Activated CD4-positive, alpha-beta T cell treated with anti-CD3 and anti-CD28 coated beads, Interleukin-2, amount 10 ng/mL, durations not matched to agents 7 days and 5 days (primary cell): ENCODE measurements around the gene DPCD. TPM values are rescaled to one million over a fixed set of nuclear protein-coding genes. Genes with fewer than 3 reads are reported as not detected.

Experiments used
- CTCF ChIA-PET: fragments of 350-600 bp; sonication (Branson Sonifier 250); formaldehyde crosslinking; loops from one replicate; lab custom pipeline; 2021; ENCODE audit warnings: antibody characterized with exemption; lab: Charles Lee
- POLR2A ChIA-PET: fragments of 350-600 bp; sonication (Branson Sonifier 250); formaldehyde crosslinking; loops from one replicate; lab custom pipeline; 2021; ENCODE audit warnings: antibody characterized with exemption; lab: Charles Lee
- DNase-seq: peaks from one replicate; pipeline ENCODE4 v3.0.0-alpha.2; 2020
- H3K27ac Mint-ChIP-seq: one replicate; pipeline ENCODE4 v1.8.0; 2021; ENCODE audit warnings: mild to moderate bottlenecking, moderate library complexity, mixed read lengths
- H3K27me3 Mint-ChIP-seq: one replicate; pipeline ENCODE4 v1.8.0; 2021; ENCODE audit warnings: mixed read lengths
- H3K36me3 Mint-ChIP-seq: one replicate; pipeline ENCODE4 v1.8.0; 2021; ENCODE audit warnings: low read depth, mixed read lengths
- H3K4me1 Mint-ChIP-seq: one replicate; pipeline ENCODE4 v1.8.0; 2021; ENCODE audit warnings: mixed read lengths
- H3K4me3 Mint-ChIP-seq: one replicate; pipeline ENCODE4 v1.8.0; 2021; ENCODE audit warnings: mild to moderate bottlenecking, moderate library complexity, mixed read lengths
- H3K9me3 Mint-ChIP-seq: one replicate; pipeline ENCODE4 v1.8.0; 2021; ENCODE audit warnings: mixed read lengths
- total RNA-seq, 2 experiments: library from RNA; stranded (reverse); gene quantifications; one replicate each; pipeline ENCODE4 v1.2.3, GENCODE V29; 2021

The DPCD gene
- total RNA-seq, 2 experiments from 2014 or later: 2.9 to 3.1 TPM

DNA sequence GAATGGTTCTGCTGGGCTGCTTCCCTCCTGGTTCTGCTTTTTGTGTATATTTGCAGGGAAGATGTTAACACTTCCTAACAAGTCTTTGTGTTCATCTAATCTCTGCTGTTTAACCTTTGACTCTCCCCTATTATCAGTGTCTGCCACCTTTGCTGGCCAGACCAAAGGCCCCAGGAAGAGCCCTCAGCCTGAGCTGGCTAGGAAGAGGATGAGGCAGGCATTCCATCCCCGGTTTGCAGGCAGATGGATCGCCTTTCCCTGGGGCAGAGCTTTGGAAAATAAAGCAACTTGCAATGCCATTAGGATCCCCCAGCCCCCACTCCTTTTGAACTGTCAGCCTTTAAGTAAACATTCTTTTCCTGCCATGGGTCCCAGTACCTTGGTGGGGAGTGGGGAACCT is 19.0 kb downstream of the DPCD start:
- Mint-ChIP-seq H3K4me3 (no peak overlapping the region), H3K9me3 (no peaks in the 10 kb centered on the region), H3K36me3 (peaks cover 16% of the 10 kb centered on the region), H3K27ac (no peak overlapping the region), H3K4me1 (peaks cover 8% of the 10 kb centered on the region), H3K27me3 (no peaks in the 10 kb centered on the region)
- ChIA-PET CTCF (interaction anchor here (1.4 kb wide), 1 partner anchor 11 kb away, joined by 3 read pairs; no protein-coding TSS in a partner anchor), POLR2A (no interaction called here)
- no peak for DNase-seq

- no peaks in the 10 kb centered on the region for H3K27me3 Mint-ChIP-seq
- H3K4me3 Mint-ChIP-seq: no peak overlapping the region
- H3K4me1 Mint-ChIP-seq: peaks cover 8% of the 10 kb centered on the region
- peaks cover 16% of the 10 kb centered on the region for H3K36me3 Mint-ChIP-seq
- H3K27ac Mint-ChIP-seq: no peak overlapping the region
- DNase-seq: no peak
- no peaks in the 10 kb centered on the region for H3K9me3 Mint-ChIP-seq
- ChIA-PET POLR2A (no interaction called here), CTCF (interaction anchor here (0.6 to 1.7 kb wide), 3 partner anchors 145 to 187 kb away, joined by 4 to 5 read pairs (median 4); no protein-coding TSS in a partner anchor)
Measured at GRCh38 chr10:101609481-101609880, 21.4 kb downstream of the DPCD start.

DNA sequence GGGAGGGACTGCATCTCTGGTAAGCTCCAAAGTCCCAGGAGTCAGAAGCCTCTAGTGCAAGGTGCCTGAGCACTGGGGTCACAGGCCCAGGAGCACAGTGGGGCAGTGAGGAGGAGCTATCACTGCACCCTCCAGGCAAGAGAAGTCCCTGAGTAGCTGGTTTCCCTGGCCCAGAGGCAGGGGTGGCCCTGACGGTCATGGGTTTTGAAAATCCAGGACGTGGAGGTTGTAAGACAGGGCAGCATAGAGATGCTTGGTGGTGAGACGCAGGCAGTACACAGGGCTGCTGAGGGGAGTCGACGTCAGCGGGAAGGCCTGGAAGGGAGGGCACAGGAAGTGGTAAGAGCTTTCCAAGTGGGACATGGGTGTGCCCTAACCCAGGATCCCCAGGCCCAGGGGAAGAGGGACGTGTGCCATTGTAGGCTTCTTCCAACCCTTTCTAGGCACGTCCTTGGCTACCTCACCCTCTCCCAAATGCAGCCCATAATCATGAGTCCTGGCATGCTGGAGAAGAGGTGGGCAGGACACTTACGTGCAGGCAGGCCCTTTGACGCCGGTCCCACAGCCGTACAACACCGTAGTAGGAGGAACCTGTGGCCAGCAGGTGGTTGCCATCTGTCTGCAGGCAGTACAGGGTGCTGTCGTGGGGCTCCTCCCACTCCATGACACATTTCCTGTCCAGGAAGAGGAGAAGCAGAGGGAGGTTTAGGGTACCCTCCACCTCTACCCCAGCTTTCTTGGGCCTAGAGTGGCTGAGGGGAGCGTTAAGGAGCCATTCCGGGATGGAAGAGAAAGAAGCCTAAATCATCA is 23.2 kb downstream of the DPCD start:
- H3K36me3 Mint-ChIP-seq: peaks cover 16% of the 10 kb centered on the region
- H3K27me3 Mint-ChIP-seq: no peaks in the 10 kb centered on the region
- H3K9me3 Mint-ChIP-seq: no peaks in the 10 kb centered on the region
- no peak overlapping the region for H3K4me3 Mint-ChIP-seq
- peak overlapping the region; percentile 84 for H3K27ac Mint-ChIP-seq
- ChIA-PET CTCF (interaction anchor here (0.8 to 1.4 kb wide), 3 partner anchors 9 to 171 kb away, joined by 3 to 5 read pairs (median 3); no protein-coding TSS in a partner anchor), POLR2A (interaction anchor here (0.5 kb wide), 1 partner anchor 17 kb away, joined by 3 read pairs; no protein-coding TSS in a partner anchor)
- DNase-seq: peak; percentile 12
- H3K4me1 Mint-ChIP-seq: peaks cover 8% of the 10 kb centered on the region

GRCh38 chr10:101612086-101612485 is 24.0 kb downstream of the DPCD start:
- Mint-ChIP-seq H3K27me3 (no peaks in the 10 kb centered on the region), H3K36me3 (peaks cover 16% of the 10 kb centered on the region), H3K4me3 (no peak overlapping the region), H3K4me1 (peaks cover 8% of the 10 kb centered on the region), H3K9me3 (no peaks in the 10 kb centered on the region), H3K27ac (no peak overlapping the region)
- POLR2A ChIA-PET: no interaction called here
- CTCF ChIA-PET: interaction anchor here (1.4 kb wide), 1 partner anchor 9 kb away, joined by 5 read pairs; no protein-coding TSS in a partner anchor
- no peak for DNase-seq

- Mint-ChIP-seq H3K9me3 (no peaks in the 10 kb centered on the region), H3K27ac (no peak overlapping the region), H3K27me3 (no peaks in the 10 kb centered on the region), H3K4me1 (peaks cover 8% of the 10 kb centered on the region), H3K36me3 (peaks cover 16% of the 10 kb centered on the region), H3K4me3 (no peak overlapping the region)
- CTCF ChIA-PET: interaction anchor here (0.6 to 1.5 kb wide), 2 partner anchors 11 to 1559 kb away, joined by 3 to 4 read pairs; no protein-coding TSS in a partner anchor
- no peak for DNase-seq
- POLR2A ChIA-PET: no interaction called here
Measured at GRCh38 chr10:101612872-101613271, 24.8 kb downstream of the DPCD start.

DNA sequence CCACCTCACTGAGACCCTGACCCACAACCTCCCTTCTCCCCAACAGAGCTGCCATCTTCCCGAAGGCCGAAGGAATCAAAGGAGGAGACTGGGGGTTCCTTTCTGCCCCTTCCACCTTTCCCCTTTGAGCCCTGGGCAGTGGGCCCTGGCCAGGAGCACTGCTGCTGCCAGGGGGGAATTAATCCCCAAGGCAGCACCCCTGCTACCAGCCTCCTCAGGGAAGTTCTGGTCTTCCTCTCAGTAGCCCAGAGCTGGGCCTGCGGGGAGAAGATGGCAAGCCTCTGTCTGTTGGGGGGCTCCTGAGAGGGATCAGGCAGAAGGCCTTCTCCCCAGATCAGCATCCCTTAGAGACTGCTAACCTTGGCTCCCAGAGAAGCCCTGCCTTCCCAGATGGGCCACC is 25.5 kb downstream of the DPCD start:
- DNase-seq: no peak
- peaks cover 16% of the 10 kb centered on the region for H3K36me3 Mint-ChIP-seq
- ChIA-PET CTCF (interaction anchor here (1.5 kb wide), 1 partner anchor 12 kb away, joined by 4 read pairs; no protein-coding TSS in a partner anchor), POLR2A (no interaction called here)
- H3K4me3 Mint-ChIP-seq: no peak overlapping the region
- H3K27me3 Mint-ChIP-seq: no peaks in the 10 kb centered on the region
- no peak overlapping the region for H3K27ac Mint-ChIP-seq
- H3K4me1 Mint-ChIP-seq: peaks cover 8% of the 10 kb centered on the region
- H3K9me3 Mint-ChIP-seq: no peaks in the 10 kb centered on the region

DNA sequence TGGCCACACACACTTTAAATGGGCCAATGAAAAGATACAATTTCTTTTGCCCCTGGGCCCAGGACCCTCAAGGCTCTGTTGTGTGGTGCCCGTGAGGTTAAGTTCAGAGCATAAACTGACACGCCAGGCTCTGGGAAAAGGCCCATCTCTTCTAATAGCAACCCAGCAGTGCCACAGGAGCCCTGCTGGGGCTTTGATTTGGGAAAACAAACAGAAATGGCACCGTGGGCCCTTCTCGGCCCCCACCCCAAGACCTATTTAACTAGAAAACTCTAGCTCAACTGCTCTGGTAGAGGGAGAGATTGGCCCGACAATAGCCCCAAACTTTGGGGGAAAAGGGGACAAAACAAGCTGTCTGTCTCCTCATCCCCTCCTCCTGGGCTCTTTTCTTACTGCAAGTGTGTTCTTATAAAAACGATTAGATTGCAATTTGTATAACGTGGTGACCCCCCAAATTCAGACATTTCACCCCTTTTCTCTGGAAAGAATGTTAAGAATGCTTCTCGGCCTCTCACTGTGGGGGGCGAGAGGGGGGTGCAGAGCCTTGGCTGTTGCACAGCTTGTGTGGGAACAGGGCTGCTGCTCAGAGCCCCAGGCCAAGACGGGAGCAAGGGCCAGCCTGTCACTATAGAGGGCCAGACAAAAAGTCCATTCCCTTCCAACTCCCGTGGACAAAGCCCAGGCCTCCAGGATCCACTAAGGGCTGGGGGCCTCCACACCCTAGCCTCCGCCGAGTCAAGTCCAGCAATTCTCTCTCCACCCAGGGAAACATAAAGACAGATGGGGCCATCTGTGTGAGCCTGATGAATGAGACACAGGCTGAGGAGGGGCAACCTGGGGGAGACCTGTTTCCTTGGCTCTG is 26.8 kb downstream of the DPCD start:
- CTCF ChIA-PET: interaction anchor here (0.5 to 1.1 kb wide), 3 partner anchors 12 to 163 kb away, joined by 3 to 4 read pairs (median 3); no protein-coding TSS in a partner anchor
- no peak for DNase-seq
- Mint-ChIP-seq H3K27me3 (no peaks in the 10 kb centered on the region), H3K9me3 (no peaks in the 10 kb centered on the region), H3K36me3 (peaks cover 10% of the 10 kb centered on the region), H3K27ac (no peak overlapping the region), H3K4me1 (peaks cover 8% of the 10 kb centered on the region), H3K4me3 (no peak overlapping the region)
- POLR2A ChIA-PET: no interaction called here

- no peak overlapping the region for H3K4me3 Mint-ChIP-seq
- no peak for DNase-seq
- H3K4me1 Mint-ChIP-seq: peaks cover 8% of the 10 kb centered on the region
- no peak overlapping the region for H3K27ac Mint-ChIP-seq
- ChIA-PET POLR2A (no interaction called here), CTCF (interaction anchor here (0.6 to 1.6 kb wide), 4 partner anchors 13 to 403 kb away, joined by 3 to 4 read pairs (median 4); no protein-coding TSS in a partner anchor)
- no peaks in the 10 kb centered on the region for H3K27me3 Mint-ChIP-seq
- H3K9me3 Mint-ChIP-seq: no peaks in the 10 kb centered on the region
- peaks cover 11% of the 10 kb centered on the region for H3K36me3 Mint-ChIP-seq
Measured at GRCh38 chr10:101615525-101616116, 27.5 kb downstream of the DPCD start.

DNA sequence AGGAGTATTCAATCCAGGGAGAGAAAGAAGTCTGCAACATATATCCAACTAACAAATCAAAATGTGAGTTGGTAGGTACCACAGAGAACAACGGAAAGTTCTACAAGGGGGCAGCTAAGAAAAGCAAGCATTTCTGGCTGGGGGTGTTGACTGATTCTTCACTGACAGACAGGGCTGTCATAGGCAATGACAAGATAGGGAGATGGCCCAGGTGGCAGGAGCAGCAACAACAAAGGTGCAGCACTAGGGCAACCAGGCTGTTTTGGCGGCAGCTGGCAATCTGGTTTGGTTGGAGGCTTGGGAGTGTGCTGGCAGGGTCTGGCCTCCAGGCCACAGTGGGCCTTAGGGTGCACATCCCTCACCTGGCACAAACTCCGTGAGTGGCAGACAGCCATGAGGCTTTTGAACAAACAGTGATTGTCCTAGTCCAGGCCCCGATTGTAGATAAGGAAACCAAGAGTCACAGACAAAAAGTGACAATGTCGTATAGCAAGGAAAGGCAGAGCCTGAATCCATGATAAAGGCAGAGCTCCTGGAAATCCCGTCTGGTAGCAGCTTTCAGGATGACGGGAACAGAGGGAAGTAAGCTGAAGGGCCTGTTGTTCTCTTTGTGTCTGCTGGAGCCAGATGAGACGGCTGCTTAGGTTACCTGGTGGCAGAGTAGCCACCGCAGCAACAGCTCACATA is 28.4 kb downstream of the DPCD start:
- H3K4me1 Mint-ChIP-seq: peaks cover 3% of the 10 kb centered on the region
- no peak for DNase-seq
- no peak overlapping the region for H3K4me3 Mint-ChIP-seq
- H3K36me3 Mint-ChIP-seq: peaks cover 9% of the 10 kb centered on the region
- H3K27me3 Mint-ChIP-seq: no peaks in the 10 kb centered on the region
- ChIA-PET CTCF (interaction anchor here (0.6 to 1.6 kb wide), 4 partner anchors 13 to 404 kb away, joined by 3 to 4 read pairs (median 4); no protein-coding TSS in a partner anchor), POLR2A (no interaction called here)
- no peaks in the 10 kb centered on the region for H3K9me3 Mint-ChIP-seq
- H3K27ac Mint-ChIP-seq: no peak overlapping the region

DNA sequence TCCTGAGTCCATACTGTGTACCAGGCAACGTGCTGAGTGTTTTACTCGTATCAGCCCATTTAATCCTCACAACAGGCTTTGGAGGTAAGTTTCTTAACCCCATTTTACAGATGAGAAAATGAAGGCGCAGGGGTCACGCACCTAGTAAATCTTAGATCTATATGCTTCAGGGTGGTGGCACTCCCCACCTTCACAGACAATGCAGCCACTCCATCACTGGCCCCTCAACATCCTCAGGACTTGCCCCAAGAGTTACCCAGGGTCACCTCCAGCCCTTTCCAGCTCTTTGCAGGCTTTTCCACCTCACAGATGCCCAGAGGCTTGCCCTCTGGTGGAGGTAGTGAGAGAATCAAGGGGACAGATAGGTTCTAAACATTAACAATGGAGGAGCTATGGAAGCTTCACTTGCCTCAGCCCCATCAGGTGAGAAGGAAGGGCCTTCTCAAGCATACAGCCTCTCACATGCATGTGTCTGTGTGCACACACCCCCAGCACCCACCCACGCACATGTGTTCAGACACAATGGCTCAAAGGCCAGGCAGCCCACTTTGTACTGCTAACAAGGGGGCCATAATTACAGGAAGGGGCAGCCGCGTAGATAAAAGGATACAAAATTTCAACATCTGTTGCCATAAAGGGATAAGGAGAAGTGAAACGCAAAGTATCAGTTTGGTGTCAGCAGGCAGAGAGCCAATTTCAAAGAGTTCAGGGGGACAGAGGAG is 29.1 kb downstream of the DPCD start:
- no peaks in the 10 kb centered on the region for H3K4me1 Mint-ChIP-seq
- CTCF ChIA-PET: interaction anchor here (0.7 to 1.6 kb wide), 3 partner anchors 12 to 19 kb away, joined by 3 to 4 read pairs (median 3); no protein-coding TSS in a partner anchor
- peaks cover 8% of the 10 kb centered on the region for H3K36me3 Mint-ChIP-seq
- H3K4me3 Mint-ChIP-seq: no peak overlapping the region
- H3K27me3 Mint-ChIP-seq: no peaks in the 10 kb centered on the region
- no peak overlapping the region for H3K27ac Mint-ChIP-seq
- POLR2A ChIA-PET: no interaction called here
- H3K9me3 Mint-ChIP-seq: no peaks in the 10 kb centered on the region
- DNase-seq: no peak

GRCh38 chr10:101617824-101618568 is 29.9 kb downstream of the DPCD start:
- Mint-ChIP-seq H3K36me3 (peaks cover 10% of the 10 kb centered on the region), H3K27me3 (no peaks in the 10 kb centered on the region), H3K4me1 (no peaks in the 10 kb centered on the region), H3K27ac (no peak overlapping the region), H3K9me3 (no peaks in the 10 kb centered on the region), H3K4me3 (no peak overlapping the region)
- no peak for DNase-seq
- ChIA-PET POLR2A (no interaction called here), CTCF (interaction anchor here (0.7 to 1.5 kb wide), 2 partner anchors 15 to 20 kb away, joined by 3 read pairs; no protein-coding TSS in a partner anchor)
